ENCODE measurements around the gene LOXL1. TPM values are rescaled to one million over a fixed set of nuclear protein-coding genes. Genes with fewer than 3 reads are reported as not detected.
A peak's percentile ranks its signal among the peaks of the same experiment; 100 is the strongest.

LOXL1 gene
- total and polyA plus RNA-seq, 2 donors (not counting 1 experiment from before 2014, with no cell fraction given), result 65.6 to 163 TPM

DNA sequence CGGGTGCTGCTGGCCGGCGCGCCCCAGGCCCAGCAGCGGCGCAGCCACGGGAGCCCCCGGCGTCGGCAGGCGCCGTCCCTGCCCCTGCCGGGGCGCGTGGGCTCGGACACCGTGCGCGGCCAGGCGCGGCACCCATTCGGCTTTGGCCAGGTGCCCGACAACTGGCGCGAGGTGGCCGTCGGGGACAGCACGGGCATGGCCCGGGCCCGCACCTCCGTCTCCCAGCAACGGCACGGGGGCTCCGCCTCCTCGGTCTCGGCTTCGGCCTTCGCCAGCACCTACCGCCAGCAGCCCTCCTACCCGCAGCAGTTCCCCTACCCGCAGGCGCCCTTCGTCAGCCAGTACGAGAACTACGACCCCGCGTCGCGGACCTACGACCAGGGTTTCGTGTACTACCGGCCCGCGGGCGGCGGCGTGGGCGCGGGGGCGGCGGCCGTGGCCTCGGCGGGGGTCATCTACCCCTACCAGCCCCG, 777 bp downstream of the LOXL1 start:
- H3K4me3 ChIP-seq (replicated peaks in 1 of 4; ENCODE audit: control extremely low read depth in 1 of 4, insufficient read depth in 1 of 4, low read depth in 3 of 4, low read length in 4 of 4), result peak overlapping the region; percentile 59 to 85 (median 78)
- H3K4me1 ChIP-seq (ENCODE audit: control insufficient read depth, extremely low read depth, insufficient read depth, low read length), result peaks cover 65% of the 10 kb centered on the region
- H2AFZ ChIP-seq (ENCODE audit: low read length), result no peak overlapping the region
- peak overlapping the region; percentile 98 for H3K4me2 ChIP-seq (ENCODE audit: extremely low read depth, insufficient read depth, low read length)
- H3K27ac ChIP-seq (ENCODE audit: insufficient read depth, low read length), result peak overlapping the region; percentile 85
- peak overlapping the region; percentile 73 for H3K9ac ChIP-seq (ENCODE audit: insufficient read depth, low read length)
- peaks cover 2% of the 10 kb centered on the region for H3K36me3 ChIP-seq (ENCODE audit: control insufficient read depth, insufficient read depth, low read length)
- DNase-seq (ENCODE audit: low read depth in 2 of 2), result no peak
- no peak for TF ChIP-seq EZH2 (IDR thresholded peaks at IDR 0.05; ENCODE audit: low read length, missing control alignments)
- no peak for TF ChIP-seq CTCF (conservative IDR thresholded peaks at IDR 0.05 in 1 of 2, IDR thresholded peaks at IDR 0.05 in 1 of 2; ENCODE audit: low read depth in 1 of 2, low read length in 2 of 2)
- no peaks in the 10 kb centered on the region for H4K20me1 ChIP-seq (ENCODE audit: control insufficient read depth, extremely low read depth, insufficient read depth, low read length)
- H3K27me3 ChIP-seq (ENCODE audit: control insufficient read depth, insufficient read depth, low read length), result no peaks in the 10 kb centered on the region
- no peaks in the 10 kb centered on the region for H3K9me3 ChIP-seq (ENCODE audit: control insufficient read depth, insufficient read depth, low read depth, low read length)
- H3K79me2 ChIP-seq (ENCODE audit: control insufficient read depth, insufficient read depth, low read length), result peaks cover 70% of the 10 kb centered on the region

DNA sequence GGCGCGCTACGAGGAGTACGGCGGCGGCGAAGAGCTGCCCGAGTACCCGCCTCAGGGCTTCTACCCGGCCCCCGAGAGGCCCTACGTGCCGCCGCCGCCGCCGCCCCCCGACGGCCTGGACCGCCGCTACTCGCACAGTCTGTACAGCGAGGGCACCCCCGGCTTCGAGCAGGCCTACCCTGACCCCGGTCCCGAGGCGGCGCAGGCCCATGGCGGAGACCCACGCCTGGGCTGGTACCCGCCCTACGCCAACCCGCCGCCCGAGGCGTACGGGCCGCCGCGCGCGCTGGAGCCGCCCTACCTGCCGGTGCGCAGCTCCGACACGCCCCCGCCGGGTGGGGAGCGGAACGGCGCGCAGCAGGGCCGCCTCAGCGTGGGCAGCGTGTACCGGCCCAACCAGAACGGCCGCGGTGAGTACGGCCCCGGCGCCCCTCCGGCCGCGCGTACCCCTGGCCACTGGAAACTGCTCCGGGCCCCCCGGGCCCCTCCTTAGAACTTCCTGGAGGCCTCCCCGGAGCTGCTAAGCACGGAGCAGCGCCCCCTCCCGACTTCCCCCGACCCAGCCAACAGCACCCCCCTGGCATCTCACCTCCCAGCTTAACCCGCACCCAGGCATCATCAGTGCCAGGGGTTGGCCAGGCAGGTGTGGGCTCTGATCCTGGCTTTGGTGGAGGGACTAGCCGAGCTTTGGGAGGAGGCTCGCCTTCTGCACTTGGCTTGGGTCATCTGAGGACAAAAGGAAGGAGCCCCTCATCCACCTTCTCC, 1.4 kb downstream of the LOXL1 start:
- Histone ChIP-seq H3K9me3 (ENCODE audit: control insufficient read depth, insufficient read depth, low read depth, low read length) (no peaks in the 10 kb centered on the region), H3K36me3 (ENCODE audit: control insufficient read depth, insufficient read depth, low read length) (peaks cover 2% of the 10 kb centered on the region), H4K20me1 (ENCODE audit: control insufficient read depth, extremely low read depth, insufficient read depth, low read length) (no peaks in the 10 kb centered on the region), H3K4me1 (ENCODE audit: control insufficient read depth, extremely low read depth, insufficient read depth, low read length) (peaks cover 60% of the 10 kb centered on the region), H3K9ac (ENCODE audit: insufficient read depth, low read length) (peak overlapping the region; percentile 73), H2AFZ (ENCODE audit: low read length) (peak overlapping the region; percentile 18), H3K79me2 (ENCODE audit: control insufficient read depth, insufficient read depth, low read length) (peaks cover 71% of the 10 kb centered on the region), H3K27me3 (ENCODE audit: control insufficient read depth, insufficient read depth, low read length) (no peaks in the 10 kb centered on the region), H3K27ac (ENCODE audit: insufficient read depth, low read length) (peak overlapping the region; percentile 85), H3K4me3 (replicated peaks in 1 of 4; ENCODE audit: control extremely low read depth in 1 of 4, insufficient read depth in 1 of 4, low read depth in 3 of 4, low read length in 4 of 4) (peak overlapping the region; percentile 73 to 85 (median 82)), H3K4me2 (ENCODE audit: extremely low read depth, insufficient read depth, low read length) (peak overlapping the region; percentile 98)
- TF ChIP-seq EZH2 (IDR thresholded peaks at IDR 0.05; ENCODE audit: low read length, missing control alignments), result no peak
- TF ChIP-seq CTCF (conservative IDR thresholded peaks at IDR 0.05 in 1 of 2, IDR thresholded peaks at IDR 0.05 in 1 of 2; ENCODE audit: low read depth in 1 of 2, low read length in 2 of 2), result peak; percentile 27 to 43
- peak; percentile 48 to 53 for DNase-seq (ENCODE audit: low read depth in 2 of 2)

- TF ChIP-seq EZH2 (IDR thresholded peaks at IDR 0.05; ENCODE audit: low read length, missing control alignments), result no peak
- TF ChIP-seq CTCF (conservative IDR thresholded peaks at IDR 0.05 in 1 of 2, IDR thresholded peaks at IDR 0.05 in 1 of 2; ENCODE audit: low read depth in 1 of 2, low read length in 2 of 2), result no peak
Observed at GRCh38 chr15:73928241-73928579, 1.9 kb downstream of the LOXL1 start.

More at GRCh38 chr15:73928241-73928579, 1.9 kb downstream of the LOXL1 start:
- Histone ChIP-seq H3K4me3 (replicated peaks in 1 of 4; ENCODE audit: control extremely low read depth in 1 of 4, insufficient read depth in 1 of 4, low read depth in 3 of 4, low read length in 4 of 4) (peak overlapping the region; percentile 73 to 85 (median 82)), H3K9me3 (ENCODE audit: control insufficient read depth, insufficient read depth, low read depth, low read length) (no peaks in the 10 kb centered on the region), H3K4me2 (ENCODE audit: extremely low read depth, insufficient read depth, low read length) (peak overlapping the region; percentile 98), H4K20me1 (ENCODE audit: control insufficient read depth, extremely low read depth, insufficient read depth, low read length) (no peaks in the 10 kb centered on the region), H3K36me3 (ENCODE audit: control insufficient read depth, insufficient read depth, low read length) (peaks cover 2% of the 10 kb centered on the region), H3K27me3 (ENCODE audit: control insufficient read depth, insufficient read depth, low read length) (no peaks in the 10 kb centered on the region), H2AFZ (ENCODE audit: low read length) (no peak overlapping the region), H3K9ac (ENCODE audit: insufficient read depth, low read length) (peak overlapping the region; percentile 35), H3K79me2 (ENCODE audit: control insufficient read depth, insufficient read depth, low read length) (peaks cover 72% of the 10 kb centered on the region), H3K4me1 (ENCODE audit: control insufficient read depth, extremely low read depth, insufficient read depth, low read length) (peaks cover 55% of the 10 kb centered on the region), H3K27ac (ENCODE audit: insufficient read depth, low read length) (peak overlapping the region; percentile 85)
- DNase-seq (ENCODE audit: low read depth in 2 of 2), result no peak
